Activated T-cell treated with anti-CD3 and anti-CD28 coated beads for 48 hours (primary cell): Measurements from ENCODE around the gene MIS12.

Experiments
- DNase-seq: peaks from one replicate; pipeline ENCODE4 v3.0.0-alpha.2; 2020; ENCODE audit warnings: low read depth

MIS12 gene

GRCh38 chr17:5500247-5500588, 13.9 kb downstream of the MIS12 start:
- DNase-seq = no peak

GRCh38 chr17:5500589-5501391, 14.4 kb downstream of the MIS12 start:
- peak; percentile 72 for DNase-seq

- DNase-seq = no peak
These were observed 15.3 kb downstream of the MIS12 start for GRCh38 chr17:5501685-5502084.

- no peak for DNase-seq
These were observed 16.2 kb downstream of the MIS12 start for GRCh38 chr17:5502552-5502951.

GRCh38 chr17:5506307-5506706, 19.9 kb downstream of the MIS12 start:
- DNase-seq = no peak

- DNase-seq = no peak
These were observed 22.4 kb downstream of the MIS12 start for GRCh38 chr17:5508810-5509209.

GRCh38 chr17:5509482-5509881, 23.1 kb downstream of the MIS12 start:
- no peak for DNase-seq

GRCh38 chr17:5510771-5511170, 24.4 kb downstream of the MIS12 start:
- DNase-seq = no peak

GRCh38 chr17:5511401-5512225, 25.2 kb downstream of the MIS12 start:
- no peak for DNase-seq

- DNase-seq = no peak
These were observed 27.3 kb downstream of the MIS12 start for GRCh38 chr17:5513628-5514027.

- DNase-seq = no peak
These were observed 28.6 kb downstream of the MIS12 start for GRCh38 chr17:5514976-5515375.

- no peak for DNase-seq
These were observed 29.9 kb downstream of the MIS12 start for GRCh38 chr17:5516060-5516792.

- DNase-seq = no peak
These were observed 36.1 kb downstream of the MIS12 start for GRCh38 chr17:5522476-5522875.

GRCh38 chr17:5523249-5523648, 36.9 kb downstream of the MIS12 start:
- DNase-seq = no peak

- DNase-seq = peak; percentile 71
These were observed 40.6 kb downstream of the MIS12 start for GRCh38 chr17:5526821-5527598.

GRCh38 chr17:5527601-5528250, 41.4 kb downstream of the MIS12 start:
- DNase-seq = no peak

GRCh38 chr17:5530265-5531084, 44.1 kb downstream of the MIS12 start:
- DNase-seq = no peak

GRCh38 chr17:5531085-5531418, 44.7 kb downstream of the MIS12 start:
- no peak for DNase-seq

- DNase-seq = no peak
These were observed 46.2 kb downstream of the MIS12 start for GRCh38 chr17:5532581-5532980.

- DNase-seq = no peak
These were observed 47.3 kb downstream of the MIS12 start for GRCh38 chr17:5533486-5534315.
